Ovary (tissue), 9 donors: Measurements from ENCODE around the gene CD3E. TPM values are rescaled to one million over a fixed set of nuclear protein-coding genes. Genes with fewer than 3 reads are reported as not detected.

ENCODE experiments used
- DNase-seq, 5 donors: peaks; one replicate each; pipeline ENCODE4 v3.0.0-alpha.2; 2019 to 2020
- H3K27ac ChIP-seq, 2 donors: fragments of 200-600 bp; one replicate each; pipeline versions ENCODE4 v1.5.1 to v1.8.0; 2019 to 2022
- H3K27me3 ChIP-seq: fragments of 200-600 bp; one replicate; pipeline ENCODE4 v1.8.0; 2022
- H3K36me3 ChIP-seq: fragments of 200-600 bp; sonication (generic); one replicate; pipeline ENCODE4 v1.5.1; 2019
- H3K4me1 ChIP-seq: one replicate; pipeline ENCODE4 v1.8.1; 2013; ENCODE audit warnings: mild to moderate bottlenecking, moderate library complexity; ENCODE audit not compliant: insufficient read depth
- H3K4me3 ChIP-seq: fragments of 200-600 bp; sonication (generic); one replicate; pipeline ENCODE4 v1.5.1; 2017
- H3K9me3 ChIP-seq, 2 donors: fragments of 200-600 bp in 1 of 2; sonication (generic) in 1 of 2; one replicate each; pipeline versions ENCODE4 v1.5.1 to v1.8.1; 2013 to 2019; ENCODE audit warnings: mild to moderate bottlenecking in 1 of 2, moderate library complexity in 1 of 2
- EP300 ChIP-seq: sonication (generic); formaldehyde crosslinking; IDR thresholded peaks from one replicate; pipeline ENCODE4 v1.6.1; 2017; ENCODE audit warnings: antibody characterized with exemption
- POLR2A ChIP-seq: fragments of 450-650 bp; IDR thresholded peaks from one replicate; pipeline ENCODE4 v1.6.1; 2017; ENCODE audit warnings: antibody characterized with exemption, mild to moderate bottlenecking, moderate library complexity
- WGBS, 3 donors: extraction: QIAGEN DNeasy Blood & Tissue Kit in 1 of 3; methylation state at CpG; one replicate each; pipeline versions ENCODE4 v1.1.5 to v1.1.7; 2013 to 2017; 5-methylcytosine and 5-hydroxymethylcytosine counted together
- intact Hi-C, 4 donors: fragments of 100-400 bp; cut with DNase I; formaldehyde crosslinking; loops; one replicate each; pipeline versions ENCODE4 v1.11.0 to v1.15.1; 2022 to 2023
- polyA plus RNA-seq, 2 donors: library from polyadenylated mRNA; stranded (reverse); fragments of 200-250 nt in 1 of 2; fragments of 350-450 nt in 1 of 2; fragmentation: Illumina TruSeq in 1 of 2; extraction: RNeasy Lipid Tissue Mini Kit (QIAGEN cat#74804) in 1 of 2; gene quantifications; one replicate each; pipeline ENCODE4 v1.2.3, GENCODE V29; 2013 to 2014
- total RNA-seq, 7 donors: library from RNA; depleted of rRNA in 2 of 7; stranded (reverse); fragments of >200 nt in 2 of 7; fragmentation: NEBNext Ultra II Directional in 3 of 7; extraction: Animal tissue kit (Norgen Biotek cat#: 25700) in 3 of 7; gene quantifications; one replicate each; pipeline versions ENCODE4 v1.1.0 to v1.2.4, GENCODE V29; 2016 to 2023
- TF ChIP-seq, protein P1 (sequence below), 3 donors: fragments of 450-650 bp in 2 of 3; fragments of 200-600 bp in 1 of 3; IDR thresholded peaks; one replicate each; pipeline versions ENCODE4 v1.5.1 to v1.8.0; 2016 to 2022; ENCODE audit warnings: antibody characterized with exemption in 3 of 3, mild to moderate bottlenecking in 1 of 3
- donor health status: DM: no; HTN: no; CAD: no; lungs with moderate emphysema.
- donor health status: DM: no; HTN: no; CAD: no.
- donor health status: Bipolar disorder and iron deficiency.
- donor health status: DM: yes; HTN: yes; CAD: no.
- donor health status: DM: no; HTN: no; CAD: no.
- donor health status: DM: yes; HTN: yes; CAD: no.

Gene CD3E
- total and polyA plus RNA-seq, 9 donors, result 0.36 to 11.0 (median 0.80) TPM; not detected in 1

DNA sequence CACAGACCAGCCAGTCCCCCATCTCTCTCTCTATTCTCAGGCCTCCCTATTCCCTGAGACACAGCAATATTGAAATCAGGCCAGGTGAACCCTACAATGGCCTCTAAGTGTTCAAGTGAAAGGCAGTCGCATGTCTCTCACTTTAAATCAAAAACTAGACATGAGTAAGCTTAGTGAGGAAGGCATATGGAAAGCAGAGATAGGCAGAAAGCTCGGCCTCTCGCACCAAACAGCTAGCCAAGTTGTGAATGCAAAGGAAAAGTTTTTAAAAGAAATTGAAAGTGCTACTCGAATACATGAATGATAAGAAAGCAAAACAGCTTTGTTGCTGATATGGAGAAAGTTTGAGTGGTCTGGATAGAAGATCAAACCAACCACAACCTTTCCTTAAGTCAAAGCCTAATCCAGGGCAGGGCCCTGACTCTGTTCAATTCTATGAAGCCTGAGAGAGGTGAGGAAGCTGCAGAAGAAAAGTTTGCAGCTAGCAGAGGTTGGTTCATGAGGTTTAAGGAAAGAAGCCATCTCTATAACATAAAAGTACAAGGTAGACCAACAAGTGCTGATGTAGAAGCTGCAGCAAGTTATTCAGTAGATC, 20.7 kb upstream of the CD3E start:
- DNase-seq, result no peak
- H3K36me3 ChIP-seq, result no peaks in the 10 kb centered on the region
- intact Hi-C loops, result no loop called here
- TF ChIP-seq EP300, result no peak
- no peak for TF ChIP-seq POLR2A
- TF ChIP-seq, protein P1, sequence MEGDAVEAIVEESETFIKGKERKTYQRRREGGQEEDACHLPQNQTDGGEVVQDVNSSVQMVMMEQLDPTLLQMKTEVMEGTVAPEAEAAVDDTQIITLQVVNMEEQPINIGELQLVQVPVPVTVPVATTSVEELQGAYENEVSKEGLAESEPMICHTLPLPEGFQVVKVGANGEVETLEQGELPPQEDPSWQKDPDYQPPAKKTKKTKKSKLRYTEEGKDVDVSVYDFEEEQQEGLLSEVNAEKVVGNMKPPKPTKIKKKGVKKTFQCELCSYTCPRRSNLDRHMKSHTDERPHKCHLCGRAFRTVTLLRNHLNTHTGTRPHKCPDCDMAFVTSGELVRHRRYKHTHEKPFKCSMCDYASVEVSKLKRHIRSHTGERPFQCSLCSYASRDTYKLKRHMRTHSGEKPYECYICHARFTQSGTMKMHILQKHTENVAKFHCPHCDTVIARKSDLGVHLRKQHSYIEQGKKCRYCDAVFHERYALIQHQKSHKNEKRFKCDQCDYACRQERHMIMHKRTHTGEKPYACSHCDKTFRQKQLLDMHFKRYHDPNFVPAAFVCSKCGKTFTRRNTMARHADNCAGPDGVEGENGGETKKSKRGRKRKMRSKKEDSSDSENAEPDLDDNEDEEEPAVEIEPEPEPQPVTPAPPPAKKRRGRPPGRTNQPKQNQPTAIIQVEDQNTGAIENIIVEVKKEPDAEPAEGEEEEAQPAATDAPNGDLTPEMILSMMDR (IDR thresholded peaks at IDR 0.05), result no peak
- 43 to 56% (median 52%) methylated on average over 4 of the region's 4 CpGs for WGBS, 3 donors
- no peaks in the 10 kb centered on the region for H3K4me1 ChIP-seq
- H3K9me3 ChIP-seq, result no peaks in the 10 kb centered on the region
- no peak overlapping the region for H3K27ac ChIP-seq
- H3K4me3 ChIP-seq, result no peak overlapping the region
- H3K27me3 ChIP-seq, result no peaks in the 10 kb centered on the region

DNA sequence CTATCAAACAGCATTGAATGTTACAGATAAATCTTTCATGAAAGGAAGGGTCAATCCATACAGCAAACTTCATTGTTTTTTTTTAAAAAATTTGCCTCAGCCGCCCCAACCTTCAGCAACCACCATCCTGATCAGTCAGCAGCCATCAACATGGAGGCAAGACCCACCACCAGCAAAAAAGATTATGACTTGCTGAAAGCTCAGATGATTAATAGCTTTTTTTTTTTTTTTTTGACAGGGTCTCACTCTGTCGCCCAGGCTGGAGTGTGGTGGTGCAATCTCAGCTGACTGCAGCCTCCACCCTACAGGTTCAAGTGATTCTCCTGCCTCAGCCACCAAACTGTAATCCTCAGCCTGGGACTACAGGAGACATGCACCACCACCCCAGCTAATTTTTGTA, 18.0 kb upstream of the CD3E start:
- H3K36me3 ChIP-seq, result no peaks in the 10 kb centered on the region
- no peaks in the 10 kb centered on the region for H3K4me1 ChIP-seq
- no peaks in the 10 kb centered on the region for H3K27me3 ChIP-seq
- DNase-seq, result no peak
- TF ChIP-seq, protein P1 (IDR thresholded peaks at IDR 0.05), result no peak
- no peak overlapping the region for H3K4me3 ChIP-seq
- intact Hi-C loops, result no loop called here
- WGBS, 3 donors, result 71 to 77% (median 76%) methylated on average over 2 of the region's 2 CpGs
- no peak overlapping the region for H3K27ac ChIP-seq
- no peaks in the 10 kb centered on the region for H3K9me3 ChIP-seq

DNA sequence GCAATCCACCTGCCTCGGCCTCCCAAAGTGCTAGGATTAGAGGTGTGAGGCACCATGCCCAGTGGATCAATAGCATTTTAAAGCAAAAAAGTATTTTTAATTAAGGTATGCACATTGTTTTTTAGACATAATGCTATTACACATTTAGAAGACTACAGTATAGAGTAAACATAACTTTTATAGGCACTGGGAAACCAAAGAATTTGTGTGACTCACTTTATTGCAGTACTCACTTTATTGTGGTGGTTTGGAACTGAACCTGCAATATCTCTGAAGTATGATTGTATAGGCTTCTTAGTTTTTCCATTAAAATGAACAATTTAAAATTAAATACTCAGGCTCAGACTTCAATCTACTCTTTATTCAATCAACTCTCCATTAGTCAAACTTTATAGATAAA, 17.5 kb upstream of the CD3E start:
- WGBS, 3 donors, result 69 to 88% (median 70%) methylated on average over 1 of the region's 1 CpG

DNA sequence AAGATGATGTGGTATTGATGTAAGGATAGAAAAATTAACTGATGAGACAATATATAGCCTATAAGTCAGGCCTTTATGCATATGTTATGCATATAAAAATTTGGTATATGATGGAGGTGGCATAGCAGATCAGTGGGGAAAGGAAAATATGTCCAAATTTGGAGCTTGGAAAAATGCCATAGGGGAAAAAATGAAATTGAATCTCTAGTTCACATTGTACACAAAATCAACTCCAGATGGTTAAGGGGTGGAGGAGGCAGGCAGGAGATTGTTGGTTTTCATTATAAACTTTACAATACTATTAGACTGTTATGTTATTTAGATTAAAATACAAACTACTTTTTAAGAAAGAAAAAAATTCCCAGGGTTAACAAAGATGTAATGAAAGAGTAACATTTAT, 15.1 kb upstream of the CD3E start:
- H3K9me3 ChIP-seq, result no peaks in the 10 kb centered on the region
- H3K27ac ChIP-seq, result no peak overlapping the region
- H3K4me1 ChIP-seq, result no peaks in the 10 kb centered on the region
- no peaks in the 10 kb centered on the region for H3K27me3 ChIP-seq
- H3K36me3 ChIP-seq, result no peaks in the 10 kb centered on the region
- intact Hi-C loops, result no loop called here
- H3K4me3 ChIP-seq, result no peak overlapping the region
- TF ChIP-seq EP300 (no peak), POLR2A (no peak)
- TF ChIP-seq, protein P1 (IDR thresholded peaks at IDR 0.05), result no peak
- DNase-seq, result no peak

More for the DNA sequence above, 17.5 kb upstream of the CD3E start:
- no peak overlapping the region for H3K27ac ChIP-seq
- H3K36me3 ChIP-seq, result no peaks in the 10 kb centered on the region
- TF ChIP-seq EP300 (no peak), POLR2A (no peak)
- TF ChIP-seq, protein P1 (IDR thresholded peaks at IDR 0.05), result no peak
- H3K27me3 ChIP-seq, result no peaks in the 10 kb centered on the region
- H3K4me1 ChIP-seq, result no peaks in the 10 kb centered on the region
- no peak for DNase-seq
- H3K4me3 ChIP-seq, result no peak overlapping the region
- no peaks in the 10 kb centered on the region for H3K9me3 ChIP-seq
- intact Hi-C loops, result no loop called here
